ENCODE measurements around the gene NCBP2L.

Gene NCBP2L

GRCh38 chrX:107818900-107819521, 41.5 kb downstream of the NCBP2L start:
- no peak for DNase-seq

DNA sequence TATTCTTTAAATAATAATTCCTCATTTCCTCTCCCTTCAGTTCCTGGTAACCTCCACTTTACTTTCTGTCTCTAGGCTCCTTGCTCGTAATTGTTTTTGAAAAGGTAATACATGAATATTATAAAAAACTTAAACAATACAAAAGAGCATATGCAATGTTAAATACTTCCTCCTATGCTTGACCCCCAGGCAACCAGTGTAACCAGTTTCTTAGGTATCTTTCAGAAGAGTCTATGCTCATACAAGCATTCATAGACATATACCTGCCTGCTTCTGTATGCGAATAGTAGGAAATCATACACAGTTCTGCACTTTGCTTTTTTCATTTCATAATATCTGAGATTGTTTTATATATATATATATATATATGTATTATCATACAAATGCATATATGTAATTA, 45.5 kb downstream of the NCBP2L start:
- no peak for DNase-seq

- DNase-seq = no peak
Measured at GRCh38 chrX:107823456-107823855, 45.9 kb downstream of the NCBP2L start.

GRCh38 chrX:107825698-107826237, 48.2 kb downstream of the NCBP2L start, which contains the start of gene MID2:
Gene MID2, plus strand, starts transcription at chrX:107825866. Its CDS starts 561 bp downstream, at chrX:107826427.
- no peak for DNase-seq

- peak; percentile 14 for DNase-seq
Measured at GRCh38 chrX:107826238-107827029, 48.9 kb downstream of the NCBP2L start.

DNA sequence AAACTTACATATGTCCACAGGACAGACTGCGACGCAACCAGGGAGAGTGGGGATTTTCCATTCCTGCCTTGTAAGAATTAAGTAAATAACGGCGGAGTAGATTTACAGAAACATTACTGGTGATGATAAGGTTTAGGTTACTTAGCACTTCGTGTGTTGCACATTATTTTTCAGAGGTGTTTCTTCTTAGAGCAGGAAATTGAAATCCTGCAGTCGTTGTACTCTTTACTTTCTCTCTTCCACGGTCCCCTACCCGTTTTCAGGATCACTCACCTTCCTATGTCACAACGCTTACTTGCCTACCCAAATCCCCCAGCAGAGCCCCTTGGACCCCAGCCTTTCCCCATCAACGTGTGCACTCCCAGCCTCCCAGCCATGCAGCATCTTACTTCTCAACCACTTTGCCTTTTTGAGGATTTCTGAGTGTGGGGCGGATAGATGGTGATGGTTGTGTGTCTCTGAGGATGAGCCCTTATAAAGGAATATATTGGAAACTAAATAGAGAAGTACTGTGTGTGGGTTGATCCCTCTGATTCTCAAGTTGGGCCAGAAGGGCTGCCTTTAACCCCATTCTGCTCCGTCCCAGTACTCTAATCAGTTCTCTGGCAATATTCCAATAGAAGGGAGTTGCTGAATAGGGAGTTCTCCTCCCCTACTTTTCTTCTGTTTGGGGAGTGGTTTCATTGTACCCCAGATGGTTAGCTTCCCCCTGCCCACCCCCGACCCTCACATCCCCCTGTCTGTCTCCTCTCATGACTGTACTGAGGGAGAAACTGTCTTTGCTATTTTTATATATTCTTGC, 49.7 kb downstream of the NCBP2L start:
- no peak for DNase-seq

DNA sequence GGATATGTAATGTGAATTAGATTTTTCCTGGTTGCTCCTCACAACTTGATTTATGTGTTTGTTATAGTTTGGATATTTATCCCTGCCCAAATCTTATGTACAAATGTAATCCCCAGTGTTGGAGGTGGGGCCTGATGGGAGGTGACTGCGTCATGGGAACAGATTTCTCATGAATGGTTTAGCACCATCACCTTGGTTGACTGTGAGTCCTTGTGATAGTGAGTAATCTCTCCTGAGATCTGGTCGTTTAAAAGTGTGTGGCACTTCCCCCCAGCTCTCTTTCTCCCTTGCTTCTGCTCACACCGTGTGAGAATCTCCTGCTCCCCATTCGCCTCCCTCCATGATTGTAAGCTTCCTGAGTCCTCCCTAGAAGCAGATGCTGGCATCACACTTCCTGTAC, 50.3 kb downstream of the NCBP2L start:
- DNase-seq = no peak

DNA sequence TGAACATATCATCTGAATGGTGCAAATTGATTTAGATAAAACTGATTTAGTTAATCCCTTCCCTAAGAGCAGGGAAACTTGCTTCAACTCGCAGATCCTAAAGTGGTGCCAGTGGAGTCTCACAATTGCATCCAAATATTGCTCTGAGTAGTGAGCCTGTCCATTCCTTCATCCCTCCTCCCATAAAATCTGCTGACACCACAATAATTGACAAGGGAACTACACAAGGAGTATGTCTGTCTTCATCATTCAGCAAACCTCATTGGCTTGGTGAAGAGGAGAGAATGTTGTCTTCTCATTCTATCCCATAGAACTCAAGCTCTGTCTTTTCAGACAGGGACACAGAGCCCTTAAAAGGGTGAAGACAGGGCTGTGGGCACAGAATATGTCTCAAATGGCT, 52.3 kb downstream of the NCBP2L start:
- DNase-seq = no peak

DNA sequence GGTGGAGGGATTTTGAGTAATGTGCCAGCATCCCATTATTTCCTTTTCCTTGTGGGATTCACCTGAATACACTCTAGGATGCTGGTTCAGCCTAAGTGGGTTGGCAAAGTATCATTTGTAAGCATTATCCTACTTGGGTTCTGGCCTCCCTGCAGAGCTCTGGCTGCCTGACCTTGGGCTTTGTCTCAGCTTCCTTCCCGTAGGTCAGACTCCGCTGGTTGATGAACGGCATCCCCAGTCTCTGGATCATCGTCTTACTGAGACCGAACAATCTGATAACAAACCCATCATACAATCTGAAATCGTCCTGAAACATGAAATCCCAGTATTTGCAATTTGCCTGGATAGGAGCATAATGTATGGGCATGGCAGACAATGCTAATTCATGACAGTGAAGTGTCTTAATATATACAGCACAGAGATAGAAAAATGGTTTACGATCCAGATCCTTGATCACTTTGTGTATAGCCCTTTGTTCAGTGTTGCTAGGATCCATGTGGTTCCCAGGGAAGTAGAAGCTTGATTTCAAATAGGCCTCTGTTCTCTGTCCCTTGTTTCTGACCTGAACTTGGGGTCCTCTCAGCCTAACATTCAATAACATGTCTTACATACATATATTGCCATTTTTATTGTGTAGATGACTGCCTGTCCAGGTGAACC, 53.7 kb downstream of the NCBP2L start:
- DNase-seq = no peak

DNA sequence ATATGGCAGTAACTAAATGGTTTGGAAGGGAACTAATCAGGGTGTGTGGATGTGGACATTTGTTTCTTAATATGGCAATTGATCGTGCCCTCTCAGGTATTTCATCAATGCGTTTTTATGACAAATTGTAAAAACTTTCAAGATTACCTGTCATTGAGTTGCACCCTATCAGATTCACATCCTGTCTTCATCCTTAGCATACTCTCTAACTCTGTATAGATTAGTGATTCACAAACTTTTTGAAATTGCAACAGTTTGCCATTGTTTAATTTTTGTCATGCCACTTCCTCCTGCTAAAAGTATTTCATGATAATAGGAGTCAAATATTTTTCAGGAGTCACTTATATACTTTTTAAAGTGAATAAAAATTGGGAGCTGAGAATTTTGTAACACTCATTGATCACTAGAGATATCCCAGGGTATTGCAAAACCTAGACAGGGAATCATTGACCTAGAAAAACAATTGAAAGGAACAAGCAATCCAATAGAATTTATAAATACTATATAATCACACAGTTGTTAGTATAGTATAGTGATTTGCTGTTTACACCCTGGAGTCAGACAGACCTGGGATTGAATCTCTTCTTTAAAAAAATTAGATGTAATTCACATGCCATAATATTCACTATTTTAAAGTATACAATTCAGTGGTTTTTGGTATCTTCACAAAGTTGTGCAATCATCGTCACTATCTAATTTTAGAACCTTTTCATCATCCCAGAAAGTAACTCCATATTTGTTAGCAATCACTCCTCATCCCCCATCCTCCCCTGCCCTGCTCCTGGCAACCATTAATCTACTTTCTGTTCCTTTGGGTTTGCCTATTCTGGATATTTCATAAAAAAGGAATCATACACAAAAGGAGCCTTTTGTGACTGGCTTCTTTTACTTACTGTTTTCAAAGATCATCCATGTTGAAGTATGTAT, 57.0 kb downstream of the NCBP2L start:
- DNase-seq = no peak

DNA sequence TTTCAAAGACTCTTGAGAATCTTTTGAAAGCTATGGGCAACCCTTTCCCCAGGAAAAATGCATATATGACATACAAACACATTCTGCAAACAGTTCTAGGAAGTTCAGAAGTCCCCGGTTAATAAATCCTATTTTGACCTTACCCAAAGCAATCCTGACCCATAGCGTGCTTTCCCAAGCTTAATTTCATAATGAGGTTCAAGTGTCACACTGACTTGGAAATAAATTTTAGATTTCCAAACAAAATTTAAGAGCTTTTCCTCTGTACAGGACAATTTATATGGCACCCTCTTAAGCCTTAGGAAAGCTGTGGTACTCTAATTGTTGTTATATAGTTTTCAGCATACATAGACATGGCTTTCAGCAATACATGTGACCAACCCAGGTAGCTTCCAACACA, 59.4 kb downstream of the NCBP2L start:
- DNase-seq = no peak

DNA sequence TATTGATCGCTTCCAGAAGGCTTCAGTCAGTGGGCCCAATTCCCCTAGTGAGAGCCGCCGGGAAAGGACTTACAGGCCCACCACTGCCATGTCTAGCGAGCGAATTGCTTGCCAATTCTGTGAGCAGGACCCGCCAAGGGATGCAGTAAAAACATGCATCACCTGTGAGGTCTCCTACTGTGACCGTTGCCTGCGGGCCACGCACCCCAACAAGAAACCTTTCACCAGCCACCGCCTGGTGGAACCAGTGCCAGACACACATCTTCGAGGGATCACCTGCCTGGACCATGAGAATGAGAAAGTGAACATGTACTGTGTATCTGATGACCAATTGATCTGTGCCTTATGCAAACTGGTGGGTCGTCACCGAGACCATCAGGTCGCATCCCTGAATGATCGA, 63.4 kb downstream of the NCBP2L start:
- no peak for DNase-seq

GRCh38 chrX:107842715-107843400, 65.3 kb downstream of the NCBP2L start:
- DNase-seq = no peak

All from activated gamma-delta T cell (primary cell).